Esophagus muscularis mucosa (tissue), 4 donors: Measurements from ENCODE around the gene ADAMTS9.

Source experiments
- CTCF ChIP-seq, 3 experiments: fragments of 200-600 bp in 2 of 3; fragments of 450-650 bp in 1 of 3; sonication (generic) in 2 of 3; IDR thresholded peaks; one replicate each; pipeline ENCODE4 v1.5.1; 2017 to 2019; ENCODE audit warnings: antibody characterized with exemption in 3 of 3, mild to moderate bottlenecking in 2 of 3, moderate library complexity in 1 of 3
- EP300 ChIP-seq: sonication (generic); formaldehyde crosslinking; IDR thresholded peaks from one replicate; pipeline ENCODE4 v1.6.1; 2017; ENCODE audit warnings: antibody characterized with exemption
- POLR2A ChIP-seq: fragments of 450-650 bp; IDR thresholded peaks from one replicate; pipeline ENCODE4 v1.6.1; 2017; ENCODE audit warnings: antibody characterized with exemption, moderate library complexity, mild to moderate bottlenecking, low read depth
- POLR2AphosphoS5 ChIP-seq, 2 donors: sonication (generic); formaldehyde crosslinking; IDR thresholded peaks; one replicate each; pipeline ENCODE4 v1.6.1; 2017; ENCODE audit warnings: antibody characterized with exemption in 2 of 2

- TF ChIP-seq EP300: no peak
- TF ChIP-seq POLR2AphosphoS5 (IDR thresholded peaks at IDR 0.05): no peak
- TF ChIP-seq CTCF (IDR thresholded peaks at IDR 0.05): no peak
- no peak for TF ChIP-seq POLR2A
These were observed 146.0 kb downstream of the ADAMTS9 start for GRCh38 chr3:64541803-64542202.
